BJ (cell line): Measurements from ENCODE around the gene CELA2A. TPM values are rescaled to one million over a fixed set of nuclear protein-coding genes. Genes with fewer than 3 reads are reported as not detected.

ENCODE experiments used
- CTCF ChIA-PET: fragments of 350-600 bp; formaldehyde crosslinking; extraction: SDS; loops from one replicate; lab custom pipeline; 2021; ENCODE audit warnings: antibody characterized with exemption, inconsistent platforms; lab: Yijun Ruan, JAX
- POLR2A ChIA-PET: fragments of 300-600 bp; sonication (Branson Sonifier 250); formaldehyde crosslinking; extraction: SDS; loops from one replicate; lab custom pipeline; 2021; ENCODE audit warnings: antibody characterized with exemption; lab: Charles Lee
- DNase-seq: peaks from one replicate; pipeline ENCODE4 v3.0.0-alpha.2; 2011; ENCODE audit warnings: low read depth
- H3K27me3 ChIP-seq: 2 replicates; pipeline ENCODE4 v1.6.0; 2011; ENCODE audit warnings: low read length; ENCODE audit not compliant: control insufficient read depth, insufficient read depth
- H3K36me3 ChIP-seq: 2 replicates; pipeline ENCODE4 v1.5.1; 2011; ENCODE audit warnings: low read length; ENCODE audit not compliant: control insufficient read depth, insufficient read depth
- H3K4me3 ChIP-seq: 2 replicates; pipeline ENCODE4 v1.5.1; 2011; ENCODE audit warnings: low read depth, mild to moderate bottlenecking, control low read depth, low read length
- CTCF ChIP-seq: IDR thresholded peaks from 2 replicates; pipeline ENCODE4 v1.5.1; 2011; ENCODE audit warnings: low read depth, mild to moderate bottlenecking, control low read depth, inconsistent platforms, low read length, moderate library complexity; ENCODE audit not compliant: insufficient read depth
- polyA plus RNA-seq: library from polyadenylated mRNA; depleted of rRNA; stranded (reverse); fragments of >200 nt; gene quantifications from 2 replicates; pipeline ENCODE4 v1.2.3, GENCODE V29; 2011

Gene CELA2A
- polyA plus RNA-seq, 1 experiment, result not detected

- DNase-seq, result no peak
- Histone ChIP-seq H3K27me3 (no peaks in the 10 kb centered on the region), H3K36me3 (peaks cover 1% of the 10 kb centered on the region; the same call in 1 of the 2 replicates), H3K4me3 (no peak overlapping the region)
- TF ChIP-seq CTCF, result no peak
- POLR2A ChIA-PET, result no interaction called here
- CTCF ChIA-PET, result interaction anchor here (0.6 to 4.9 kb wide), 3 partner anchors 10 to 520 kb away, joined by 3 to 36 read pairs (median 3); no protein-coding TSS in a partner anchor
These were observed 35.6 kb upstream of the CELA2A start for GRCh38 chr1:15420853-15421465.

GRCh38 chr1:15422871-15423270 lies 33.7 kb upstream of the CELA2A start:
- Histone ChIP-seq H3K27me3 (no peaks in the 10 kb centered on the region), H3K36me3 (peaks cover 5% of the 10 kb centered on the region), H3K4me3 (no peak overlapping the region)
- DNase-seq, result no peak
- no peak for TF ChIP-seq CTCF
- POLR2A ChIA-PET, result no interaction called here
- CTCF ChIA-PET, result interaction anchor here (4.9 kb wide), 1 partner anchor 9 kb away, joined by 36 read pairs; no protein-coding TSS in a partner anchor

- Histone ChIP-seq H3K27me3 (no peaks in the 10 kb centered on the region), H3K36me3 (peaks cover 5% of the 10 kb centered on the region), H3K4me3 (no peak overlapping the region)
- ChIA-PET POLR2A (no interaction called here), CTCF (interaction anchor here (13.1 kb wide), 1 partner anchor 101 kb away, joined by 242 read pairs; no protein-coding TSS in a partner anchor)
- no peak for DNase-seq
- no peak for TF ChIP-seq CTCF
These were observed 33.0 kb upstream of the CELA2A start for GRCh38 chr1:15423355-15424077.

GRCh38 chr1:15424146-15424667 lies 32.3 kb upstream of the CELA2A start:
- CTCF ChIA-PET, result interaction anchor here (13.1 kb wide), 1 partner anchor 101 kb away, joined by 242 read pairs; no protein-coding TSS in a partner anchor
- Histone ChIP-seq H3K4me3 (no peak overlapping the region), H3K27me3 (no peaks in the 10 kb centered on the region), H3K36me3 (peaks cover 5% of the 10 kb centered on the region)
- no peak for TF ChIP-seq CTCF
- no peak for DNase-seq
- POLR2A ChIA-PET, result no interaction called here

- TF ChIP-seq CTCF, result no peak
- CTCF ChIA-PET, result interaction anchor here (13.1 kb wide), 1 partner anchor 102 kb away, joined by 242 read pairs; no protein-coding TSS in a partner anchor
- DNase-seq, result no peak
- POLR2A ChIA-PET, result no interaction called here
- peaks cover 5% of the 10 kb centered on the region for H3K36me3 ChIP-seq
- H3K4me3 ChIP-seq, result no peak overlapping the region
- H3K27me3 ChIP-seq, result no peaks in the 10 kb centered on the region
These were observed 31.6 kb upstream of the CELA2A start for GRCh38 chr1:15424981-15425380.
